LoVo (cell line): Measurements from ENCODE around the gene PDSS2.
A peak's percentile ranks its signal among the peaks of the same experiment; 100 is the strongest.
"Not testable (repeated sequence)": the region's sequence is repeated elsewhere in the genome, so short reads cannot be mapped to it uniquely, and the experiment has no call there.

Source experiments
- DNase-seq: peaks from one replicate; pipeline ENCODE4 v3.0.0-alpha.2; 2016; ENCODE audit warnings: low spot score

Gene PDSS2

DNA sequence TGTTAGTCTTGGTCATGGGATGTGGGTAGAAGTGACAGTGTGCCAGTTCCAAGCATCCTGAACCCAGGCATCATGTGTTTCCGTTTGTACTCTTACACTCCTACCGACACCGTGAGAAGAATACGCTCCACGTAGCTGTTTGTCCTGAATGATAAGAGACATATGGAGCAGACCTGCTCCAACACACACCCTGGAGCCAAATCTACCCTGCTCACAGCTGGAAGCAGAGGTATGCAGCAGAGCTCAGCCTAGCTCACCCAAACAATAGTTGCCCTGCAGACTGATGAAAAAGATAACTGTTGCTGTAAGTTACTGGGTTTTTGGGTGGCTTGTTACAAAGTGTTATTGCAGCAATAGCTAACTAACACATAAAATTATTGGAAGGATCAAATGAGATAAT, 14.3 kb upstream of the PDSS2 start:
- DNase-seq = no peak

DNA sequence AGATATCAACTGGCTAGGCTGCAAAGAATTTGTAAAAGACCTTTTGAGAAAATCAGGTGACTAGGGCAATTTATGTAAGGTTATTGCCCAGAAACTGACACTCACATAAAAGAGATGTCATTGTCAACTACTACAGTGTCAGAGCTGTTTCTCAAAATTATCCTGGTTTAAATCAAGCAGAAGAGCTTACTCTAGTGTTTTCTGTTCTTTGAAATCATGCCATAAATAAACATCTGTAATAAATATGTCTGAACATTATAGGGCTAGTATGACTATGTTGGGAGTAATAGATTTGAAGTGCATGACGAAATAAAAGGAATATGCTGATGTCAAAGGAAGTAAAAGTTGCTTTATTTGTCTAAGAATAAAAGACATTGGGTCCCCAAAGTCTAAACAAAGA, 11.0 kb upstream of the PDSS2 start:
- DNase-seq = no peak

- no peak for DNase-seq
These were observed 6.7 kb upstream of the PDSS2 start for GRCh38 chr6:107466062-107466461.

DNA sequence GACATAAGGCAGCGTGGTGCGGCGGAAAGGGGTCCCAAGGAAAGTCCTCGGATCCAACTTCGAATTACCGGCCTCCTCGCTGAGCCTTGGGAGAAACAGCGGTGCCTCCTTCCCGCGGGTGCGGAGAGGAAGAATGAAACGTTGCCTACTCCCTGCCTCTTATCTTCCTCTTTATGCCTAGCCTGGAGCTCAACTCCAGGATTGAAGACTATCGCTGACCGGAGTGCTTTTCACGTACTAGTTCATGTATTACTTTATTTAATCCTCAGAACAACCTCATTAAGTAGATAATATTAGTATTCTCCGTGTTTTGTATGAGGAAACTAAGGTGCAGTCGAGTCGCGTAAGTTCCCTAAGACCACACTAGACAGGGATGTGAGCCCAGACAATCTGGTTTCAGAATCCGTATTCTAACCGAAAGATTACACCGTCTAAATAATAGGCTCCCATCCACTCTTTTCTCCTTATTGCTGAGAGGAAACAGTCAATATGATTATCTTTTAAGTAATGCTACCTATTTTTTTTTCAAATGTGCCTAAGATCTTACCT, 793 bp upstream of the PDSS2 start:
- DNase-seq = no peak

- peak; percentile 37 for DNase-seq
These were observed 587 bp downstream of the PDSS2 start for GRCh38 chr6:107458672-107459282.

GRCh38 chr6:107448776-107449175, 10.6 kb downstream of the PDSS2 start:
- DNase-seq = no peak

GRCh38 chr6:107447663-107448216, 11.6 kb downstream of the PDSS2 start:
- DNase-seq = no peak

GRCh38 chr6:107444277-107444676, 15.1 kb downstream of the PDSS2 start:
- no peak for DNase-seq

DNA sequence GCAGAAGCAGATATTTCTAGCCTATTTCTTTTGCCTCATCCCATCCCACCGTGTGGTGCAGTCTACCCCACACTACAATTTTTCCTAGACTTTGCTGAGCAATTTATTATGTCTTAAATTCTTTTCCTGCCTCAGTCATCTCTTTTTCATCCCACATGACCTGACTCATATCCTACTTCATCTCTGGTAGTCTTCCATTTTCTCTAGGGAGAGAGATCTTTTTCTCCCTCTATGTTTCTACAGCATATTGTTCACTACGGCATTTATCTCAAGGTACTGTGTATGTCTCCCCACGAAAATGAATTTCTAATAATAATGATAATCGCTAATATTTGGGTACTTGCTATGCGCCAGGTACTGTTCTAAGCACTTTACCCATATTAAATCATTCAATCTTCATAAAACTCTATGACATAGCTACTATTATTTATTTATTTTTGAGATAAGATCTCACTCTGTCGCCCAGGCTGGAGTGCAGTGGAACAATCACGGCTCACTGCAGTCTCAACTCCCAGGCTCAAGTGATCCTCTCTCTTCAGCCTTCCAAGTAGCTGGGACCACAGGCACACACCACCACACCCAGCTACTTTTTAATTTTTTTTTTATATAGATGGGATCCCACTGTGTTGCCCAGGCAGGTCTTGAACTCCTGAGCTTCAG, 15.6 kb downstream of the PDSS2 start:
- DNase-seq = no peak

- DNase-seq = no peak
These were observed 16.3 kb downstream of the PDSS2 start for GRCh38 chr6:107442938-107443607.

GRCh38 chr6:107441682-107442081, 17.7 kb downstream of the PDSS2 start:
- DNase-seq = no peak

GRCh38 chr6:107440936-107441335, 18.4 kb downstream of the PDSS2 start:
- no peak for DNase-seq

- DNase-seq = no peak
These were observed 20.0 kb downstream of the PDSS2 start for GRCh38 chr6:107439406-107439805.

- no peak for DNase-seq
These were observed 21.7 kb downstream of the PDSS2 start for GRCh38 chr6:107437691-107438090.

- no peak for DNase-seq
These were observed 22.5 kb downstream of the PDSS2 start for GRCh38 chr6:107436881-107437280.

GRCh38 chr6:107435798-107436197, 23.6 kb downstream of the PDSS2 start:
- no peak for DNase-seq

- no peak for DNase-seq
These were observed 24.6 kb downstream of the PDSS2 start for GRCh38 chr6:107434812-107435211.

DNA sequence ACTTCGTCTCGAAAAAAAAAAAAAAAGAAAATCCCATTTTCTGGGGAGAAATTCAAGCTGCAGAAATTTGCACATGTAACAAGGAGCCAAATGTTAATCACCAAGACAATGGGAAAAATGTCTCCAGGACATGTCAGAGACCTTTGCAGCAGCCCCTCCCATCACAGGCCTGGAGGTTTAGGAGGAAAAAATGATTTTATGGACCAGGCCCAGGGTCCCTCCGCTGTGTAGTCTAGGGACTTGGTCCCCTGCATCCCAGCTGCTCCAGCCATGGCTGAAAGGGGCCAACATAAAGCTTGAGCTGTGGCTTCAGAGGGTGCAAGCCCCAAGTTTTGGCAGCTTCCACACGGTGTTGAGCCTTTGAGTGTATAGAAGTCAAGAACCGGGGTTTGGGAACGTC, 33.4 kb downstream of the PDSS2 start:
- DNase-seq = not testable (repeated sequence)

DNA sequence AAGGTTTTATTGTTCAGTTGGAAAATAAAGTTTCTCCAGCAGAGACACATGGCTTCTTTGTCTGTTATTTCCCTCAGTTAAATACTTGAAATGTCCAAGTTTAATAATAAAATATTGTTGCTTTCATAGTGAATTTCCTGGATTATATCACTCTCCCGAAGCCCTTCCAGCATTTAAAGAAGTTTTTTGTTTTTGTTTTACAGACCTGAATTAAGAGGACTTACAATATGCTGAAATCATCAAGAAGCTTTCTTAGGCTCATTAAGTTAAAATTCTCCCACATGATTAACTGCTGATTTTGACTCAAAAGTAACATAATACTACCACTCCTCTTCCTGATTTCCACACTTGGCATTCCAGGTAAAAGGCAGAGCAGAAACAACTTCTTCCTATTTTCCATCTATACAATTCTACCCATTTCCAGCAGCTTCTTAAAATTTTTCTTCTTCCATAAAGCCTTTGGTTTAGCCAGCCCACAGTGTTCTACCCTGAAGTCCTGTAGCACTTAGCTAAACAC, 35.8 kb downstream of the PDSS2 start:
- no peak for DNase-seq

GRCh38 chr6:107421696-107422256, 37.6 kb downstream of the PDSS2 start:
- no peak for DNase-seq

DNA sequence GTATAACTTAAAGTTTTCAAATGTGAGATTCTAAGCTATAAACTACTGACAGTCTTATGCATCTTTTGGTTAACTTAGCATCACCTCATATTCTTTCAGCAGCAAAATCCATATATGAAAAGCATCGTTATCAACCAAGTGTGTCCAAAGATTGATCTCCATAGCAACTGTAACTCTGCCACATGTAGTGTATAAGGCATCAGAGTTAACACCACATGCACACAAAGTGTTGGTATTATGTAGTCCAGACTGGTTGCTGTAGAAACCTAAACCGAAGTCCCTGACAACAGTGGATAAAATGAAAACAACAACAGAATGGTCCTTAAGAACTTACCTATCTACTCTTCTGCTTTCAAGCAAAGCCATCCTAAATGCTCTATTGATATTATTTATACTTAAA, 39.6 kb downstream of the PDSS2 start:
- no peak for DNase-seq

DNA sequence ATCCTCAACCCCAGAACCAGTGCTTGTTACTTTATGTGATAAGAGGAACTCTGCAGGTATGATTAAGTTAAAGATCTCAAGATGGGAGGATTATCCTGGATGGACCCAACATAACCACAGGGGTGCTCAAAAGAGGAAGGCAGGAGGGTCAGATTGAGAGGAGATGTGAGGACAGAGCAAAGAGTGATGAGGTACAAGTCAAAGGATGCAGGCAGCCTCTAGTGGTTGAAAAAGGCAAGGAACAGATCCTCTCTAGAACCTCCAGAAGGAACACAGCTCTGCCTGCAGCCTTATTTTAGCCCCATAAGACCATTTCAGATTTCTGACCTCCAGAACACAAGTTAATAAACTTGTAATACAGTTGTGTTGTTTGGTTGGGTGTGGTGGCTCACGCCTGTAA, 41.2 kb downstream of the PDSS2 start:
- no peak for DNase-seq
